NCI-H146 (cell line): ENCODE data around the gene LNPEP.

Experiments
- DNase-seq: peaks from one replicate; lab custom pipeline; 2025; lab: John Stamatoyannopoulos, UW

Gene LNPEP

GRCh38 chr5:96961053-96961452 is 25.2 kb downstream of the LNPEP start:
- no peak for DNase-seq

- no peak for DNase-seq
Observed at GRCh38 chr5:96962540-96962991, 26.7 kb downstream of the LNPEP start.

GRCh38 chr5:96963267-96963666 is 27.4 kb downstream of the LNPEP start:
- peak; percentile 5 for DNase-seq

- no peak for DNase-seq
Observed at GRCh38 chr5:96966801-96967200, 30.9 kb downstream of the LNPEP start.

DNA sequence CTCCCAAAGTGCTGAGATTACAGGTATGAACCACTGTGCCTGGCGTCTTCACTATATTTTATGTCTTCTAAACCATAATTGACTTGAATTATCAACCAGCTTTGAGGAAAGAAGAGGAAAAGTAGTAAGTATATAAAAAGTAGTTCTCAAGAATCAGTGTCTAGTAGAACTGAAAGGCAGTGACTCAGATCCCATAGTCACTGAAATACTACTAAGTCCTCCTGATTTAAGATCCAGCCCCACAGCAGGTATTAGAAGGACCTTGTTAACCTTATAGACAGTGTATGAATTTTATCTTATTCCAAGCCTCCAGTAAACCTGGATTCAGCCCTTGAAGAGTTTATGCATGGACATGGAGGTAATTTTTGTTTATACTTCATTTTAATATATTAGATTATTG is 31.5 kb downstream of the LNPEP start:
- no peak for DNase-seq

- no peak for DNase-seq
Observed at GRCh38 chr5:96968074-96968473, 32.2 kb downstream of the LNPEP start.

- DNase-seq = no peak
Observed at GRCh38 chr5:96968614-96969013, 32.7 kb downstream of the LNPEP start.

DNA sequence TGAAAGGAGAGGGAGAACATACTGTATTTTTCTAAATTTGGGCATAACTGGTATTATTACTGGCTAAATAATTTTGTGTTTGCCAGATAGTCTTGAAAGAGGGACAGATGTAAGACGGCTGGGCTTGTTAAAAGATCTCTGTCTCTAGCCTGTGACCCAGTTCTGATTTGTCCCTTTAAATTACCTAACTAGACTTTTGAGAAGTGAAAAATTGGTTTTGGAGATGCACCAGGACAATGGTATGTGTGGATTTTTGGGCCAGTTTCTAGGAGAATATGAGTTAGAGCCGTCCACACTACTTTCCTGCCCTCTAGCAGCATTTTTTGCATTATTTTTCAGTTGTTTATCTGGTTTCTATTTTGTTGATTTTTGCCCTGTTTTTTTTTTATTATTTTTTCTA is 33.5 kb downstream of the LNPEP start:
- no peak for DNase-seq

DNA sequence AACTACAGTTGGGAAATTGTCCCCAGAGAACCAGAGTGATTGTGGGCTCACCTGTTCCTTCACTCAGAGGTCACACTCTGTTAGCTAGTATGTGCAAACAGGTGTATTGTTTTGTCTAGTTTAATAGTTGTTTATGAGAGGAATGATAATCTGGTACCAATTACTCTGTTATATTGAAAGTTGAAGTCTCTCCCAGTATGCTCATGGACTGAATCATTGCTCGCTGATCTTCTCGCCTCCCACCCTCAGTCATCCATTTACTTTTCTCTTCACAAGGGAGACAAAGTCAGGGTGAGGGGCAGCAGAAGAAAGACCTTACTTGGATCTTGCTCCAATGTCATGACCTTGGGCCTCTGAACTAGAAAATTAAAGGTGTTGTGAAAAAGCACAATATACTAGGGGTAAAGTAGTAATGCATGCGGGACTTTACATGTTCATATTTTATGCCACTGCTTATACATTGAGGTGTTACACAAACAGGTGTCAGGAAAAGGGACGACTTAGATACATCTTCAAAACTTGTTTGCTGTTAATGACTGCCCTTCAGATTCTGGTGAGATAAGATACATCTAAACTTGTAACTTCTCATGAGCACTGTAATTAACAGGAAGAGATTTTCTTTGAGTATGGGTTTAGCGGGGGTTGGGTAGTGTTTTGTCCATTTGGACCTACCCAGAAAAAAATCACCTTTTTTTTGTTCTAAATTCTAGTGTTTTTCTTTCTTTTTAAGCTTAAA is 36.9 kb downstream of the LNPEP start:
- DNase-seq = no peak

DNA sequence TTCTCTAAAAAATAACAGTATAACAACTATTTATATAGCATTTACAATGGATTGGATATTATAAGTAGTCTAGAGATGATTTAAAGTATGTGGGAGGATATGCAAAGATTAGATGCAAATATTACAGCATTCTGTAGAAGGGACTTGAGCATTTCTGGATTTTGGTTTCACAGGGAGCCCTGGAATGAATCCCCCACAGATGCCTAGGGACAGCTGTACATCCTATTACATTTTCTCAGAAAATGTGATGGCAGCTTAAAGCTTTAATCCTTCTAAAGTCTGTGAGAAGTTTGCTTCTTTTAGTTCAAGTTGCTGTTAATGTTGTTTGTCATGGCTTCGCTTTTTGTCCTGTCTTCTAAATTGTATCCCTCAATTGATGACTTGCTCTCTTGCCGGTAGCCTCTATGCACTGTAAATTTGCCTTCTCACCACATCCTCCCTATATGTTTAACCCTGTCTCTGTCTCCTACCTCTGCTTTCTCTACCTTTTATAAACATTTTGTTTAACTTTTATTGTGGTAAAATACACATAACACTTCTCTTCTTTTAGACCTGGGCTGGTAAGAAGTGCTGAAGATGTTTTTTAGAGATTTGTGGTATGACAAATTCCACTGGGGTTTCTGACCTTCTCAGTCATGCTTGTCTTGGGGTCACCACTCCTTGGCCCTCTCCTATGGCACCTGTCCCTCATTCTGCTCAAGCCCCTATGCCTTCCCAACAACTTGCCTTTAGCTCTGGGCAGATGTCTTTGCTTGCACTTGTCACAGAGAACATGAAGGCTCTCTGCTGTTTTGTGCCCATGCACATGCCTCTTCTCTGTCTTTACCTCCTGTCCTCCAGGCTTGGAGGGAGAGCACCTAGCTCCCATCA is 37.9 kb downstream of the LNPEP start:
- no peak for DNase-seq

DNA sequence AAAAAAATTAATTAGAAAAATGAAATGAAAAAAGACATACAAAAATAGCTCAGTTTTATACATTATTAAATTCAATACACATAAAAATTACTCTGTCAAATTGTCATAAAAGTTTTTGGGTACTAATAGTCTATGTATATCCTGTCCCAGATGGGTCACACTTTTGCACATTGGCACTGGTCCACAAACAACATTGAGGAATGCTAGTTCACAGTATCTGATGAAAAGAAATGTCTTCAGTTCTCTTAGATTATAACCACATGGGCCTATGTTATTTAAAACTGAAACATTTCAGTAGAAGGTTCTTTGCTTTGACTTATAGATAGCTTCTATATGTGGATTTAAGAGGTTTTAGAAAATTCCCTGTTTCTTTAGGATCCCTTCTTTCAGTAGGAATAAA is 39.8 kb downstream of the LNPEP start:
- no peak for DNase-seq

DNA sequence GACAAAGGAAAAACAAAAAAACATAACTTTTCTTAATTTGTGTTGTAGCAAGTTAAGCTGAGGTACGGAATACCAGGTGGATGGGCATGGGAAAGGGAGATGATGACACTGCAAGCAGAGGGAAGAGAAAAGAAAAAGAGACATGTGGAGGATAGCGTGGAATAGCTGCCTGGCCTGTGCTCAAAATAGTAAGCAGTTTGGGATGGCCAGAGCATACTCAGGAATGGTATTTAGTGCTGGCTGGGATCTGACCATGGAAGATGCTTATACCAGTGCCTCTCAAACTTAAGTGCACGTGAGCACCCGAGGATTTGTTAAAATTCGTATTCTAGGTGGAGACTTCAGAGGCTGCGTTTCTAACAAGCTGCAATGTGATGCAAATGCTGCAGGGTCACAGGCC is 41.3 kb downstream of the LNPEP start:
- no peak for DNase-seq

GRCh38 chr5:96978812-96979449 is 43.1 kb downstream of the LNPEP start:
- DNase-seq = no peak

- no peak for DNase-seq
Observed at GRCh38 chr5:96984506-96985192, 48.8 kb downstream of the LNPEP start.

DNA sequence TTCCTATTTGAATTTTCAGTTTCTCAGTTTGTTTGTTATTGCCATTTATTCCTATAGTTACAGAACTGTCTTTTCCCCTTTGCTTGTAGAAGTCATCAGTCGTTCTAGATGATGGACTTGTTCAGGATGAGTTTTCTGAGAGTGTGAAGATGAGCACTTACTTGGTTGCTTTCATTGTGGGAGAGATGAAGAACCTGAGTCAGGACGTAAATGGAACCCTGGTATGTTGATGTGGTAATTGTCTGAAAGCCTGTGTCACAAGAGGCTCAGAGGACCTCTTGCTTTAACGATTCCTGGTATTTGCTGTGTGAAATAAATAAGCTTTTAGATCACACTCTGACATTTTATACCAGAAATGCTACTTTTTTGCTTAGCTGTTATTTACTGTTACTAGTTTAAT is 50.6 kb downstream of the LNPEP start:
- no peak for DNase-seq

GRCh38 chr5:96990102-96990501 is 54.2 kb downstream of the LNPEP start:
- no peak for DNase-seq

DNA sequence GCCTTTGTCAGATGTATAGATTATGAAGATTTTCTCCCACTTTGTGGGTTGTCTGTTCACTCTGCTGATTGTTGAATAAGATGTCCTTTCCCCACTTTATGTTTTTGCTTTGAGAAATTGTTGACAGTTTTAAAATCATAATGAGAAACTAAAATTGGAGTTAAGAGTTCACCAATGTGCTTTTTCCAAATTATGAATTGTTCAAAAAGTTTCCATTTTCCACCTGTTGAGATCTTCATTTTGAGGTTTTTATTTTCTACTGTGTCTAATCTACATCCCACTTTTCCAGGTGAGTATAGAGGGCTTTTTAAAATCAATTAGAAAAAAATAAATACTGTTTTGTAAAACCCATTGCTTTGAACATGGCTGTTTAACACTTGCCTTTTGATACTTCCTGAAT is 55.8 kb downstream of the LNPEP start:
- DNase-seq = no peak

GRCh38 chr5:96993760-96994159 is 57.9 kb downstream of the LNPEP start:
- no peak for DNase-seq

DNA sequence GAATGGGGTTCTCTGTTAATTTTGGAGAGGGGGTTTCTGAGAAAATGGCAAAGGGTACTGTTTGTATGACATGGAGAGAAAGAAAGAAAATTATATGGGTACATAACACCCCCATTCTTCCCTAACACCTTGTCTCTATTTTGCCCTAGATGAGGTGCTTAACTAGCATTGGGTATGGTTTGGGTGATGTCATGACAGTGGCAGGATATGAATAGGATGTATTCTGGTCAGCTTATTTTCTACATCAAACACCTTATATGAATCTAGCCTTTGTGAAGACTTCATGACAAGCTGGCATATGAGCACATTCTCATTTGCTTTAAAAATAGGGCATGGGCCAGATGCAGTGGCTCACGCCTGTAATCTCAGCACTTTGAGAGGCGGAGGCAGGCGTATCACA is 58.6 kb downstream of the LNPEP start:
- no peak for DNase-seq

DNA sequence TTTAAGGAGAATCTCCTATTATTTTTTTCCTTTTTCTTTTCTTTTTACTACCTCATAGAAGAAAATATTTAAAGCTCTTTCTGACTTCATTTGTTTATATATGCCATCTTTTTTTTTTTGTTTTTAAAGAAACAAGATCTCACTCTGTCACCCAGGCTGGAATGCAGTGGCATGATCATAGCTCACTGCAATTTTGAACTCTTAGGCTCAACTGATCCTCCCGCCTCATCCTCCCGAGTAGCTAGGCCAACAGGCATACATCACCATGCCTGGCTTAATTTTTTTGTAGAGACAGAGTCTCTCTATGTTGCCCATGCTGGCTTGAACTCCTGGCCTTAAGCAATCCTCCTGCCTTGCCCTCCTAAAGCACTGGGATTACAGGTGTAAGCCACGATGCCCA is 59.5 kb downstream of the LNPEP start:
- no peak for DNase-seq

DNA sequence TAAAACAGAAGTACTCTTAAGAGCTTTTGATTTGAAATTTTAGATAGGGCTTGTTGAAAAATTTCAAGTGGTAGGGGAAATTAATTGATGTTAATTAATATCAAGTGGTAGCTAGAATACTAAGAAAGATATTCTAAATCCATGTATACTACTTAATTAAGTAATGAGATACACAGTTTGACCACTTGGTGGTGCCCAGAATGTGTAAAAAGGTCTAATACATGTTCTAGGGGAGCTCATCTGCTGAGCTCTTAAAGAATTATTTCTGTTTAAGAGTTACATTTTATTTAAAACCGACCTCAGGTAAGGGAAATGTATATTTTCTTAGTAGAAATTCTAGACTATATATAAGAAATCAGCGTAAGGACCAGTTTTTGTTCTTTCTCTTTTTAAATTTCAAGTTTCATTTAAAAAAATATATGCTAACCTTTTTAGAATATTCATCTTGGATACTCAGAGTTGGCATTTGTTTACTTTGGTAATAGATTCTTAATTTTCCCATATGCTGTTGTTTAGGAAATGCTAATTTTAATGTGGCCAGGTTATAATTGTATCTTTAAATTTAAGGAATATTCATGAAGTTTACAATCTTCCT is 61.5 kb downstream of the LNPEP start:
- peak; percentile 9 for DNase-seq

DNA sequence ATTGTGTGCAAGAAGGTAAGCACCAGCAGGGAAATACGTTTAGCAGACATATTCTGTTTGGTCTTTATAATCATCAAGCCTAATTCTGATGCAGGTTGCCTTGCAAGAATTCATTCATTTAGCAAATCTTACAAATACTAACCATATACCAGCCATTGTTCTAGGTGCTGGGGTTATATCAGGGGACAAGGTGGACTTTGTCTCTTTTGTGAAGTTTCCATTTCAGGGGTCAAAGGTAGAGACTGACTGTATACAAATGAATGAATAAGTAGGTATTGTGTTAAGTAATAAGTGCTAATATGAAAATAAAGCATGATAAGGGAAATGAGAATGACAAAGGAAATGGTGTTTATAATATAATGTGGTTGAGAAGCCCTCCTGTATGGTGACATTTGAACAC is 64.0 kb downstream of the LNPEP start:
- DNase-seq = no peak
